ENCODE measurements around the gene PFDN2.
"Not testable (repeated sequence)": the region's sequence is repeated elsewhere in the genome, so short reads cannot be mapped to it uniquely, and the experiment has no call there.

The PFDN2 gene

DNA sequence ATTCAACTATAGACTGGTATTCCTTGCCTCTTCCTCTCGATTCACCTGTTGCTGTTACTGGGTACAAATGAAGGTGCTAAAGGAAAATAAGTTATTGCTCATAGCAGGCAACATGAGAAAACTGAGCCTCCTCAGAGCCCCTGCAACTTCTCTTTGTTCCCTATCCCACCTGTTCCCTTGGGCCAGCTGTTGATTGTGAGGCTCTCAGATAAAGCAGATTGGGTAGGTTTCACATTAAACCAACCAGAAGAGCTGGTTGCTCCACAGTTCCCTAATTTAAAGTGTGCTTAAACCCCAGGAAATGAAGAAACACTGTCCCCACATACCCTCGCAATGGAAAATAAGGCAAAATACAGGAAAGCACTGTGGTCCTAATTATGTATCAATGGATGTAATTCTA lies 9.8 kb upstream of the PFDN2 start:
- no peak overlapping the region for H3K4me3 Mint-ChIP-seq
- H3K36me3 Mint-ChIP-seq (ENCODE audit: low read depth), result peaks cover 56% of the 10 kb centered on the region
- no peaks in the 10 kb centered on the region for H3K27me3 Mint-ChIP-seq
- DNase-seq (no peak), ATAC-seq (no peak)
- H3K4me1 Mint-ChIP-seq, result peaks cover 48% of the 10 kb centered on the region
- no peaks in the 10 kb centered on the region for H3K9me3 Mint-ChIP-seq
- H3K27ac Mint-ChIP-seq, result peak overlapping the region; percentile 34

DNA sequence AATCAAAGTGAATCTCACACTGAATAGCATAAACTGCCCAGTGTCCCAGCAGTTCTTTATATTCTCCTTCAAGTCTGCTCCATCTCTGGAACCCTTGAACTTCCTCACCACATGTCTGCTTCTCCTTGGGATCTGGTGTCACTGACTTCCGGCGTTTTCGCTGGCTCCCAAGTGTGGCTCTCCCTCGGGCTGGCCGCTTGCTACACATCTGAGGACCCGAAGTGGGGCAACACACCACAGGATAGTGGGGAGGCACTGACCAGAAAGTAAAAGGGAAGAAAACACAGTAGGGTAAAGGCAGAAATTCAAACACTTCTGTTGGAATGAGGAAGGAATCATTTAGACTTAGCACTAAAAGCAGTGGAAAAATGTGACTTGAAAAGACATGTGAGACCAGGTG lies 5.1 kb upstream of the PFDN2 start:
- DNase-seq (no peak), ATAC-seq (no peak)
- Mint-ChIP-seq H3K27me3 (no peaks in the 10 kb centered on the region), H3K36me3 (ENCODE audit: low read depth) (peaks cover 56% of the 10 kb centered on the region), H3K4me3 (no peak overlapping the region), H3K9me3 (no peaks in the 10 kb centered on the region), H3K27ac (peak overlapping the region; percentile 83), H3K4me1 (peaks cover 53% of the 10 kb centered on the region)

- Mint-ChIP-seq H3K36me3 (ENCODE audit: low read depth) (peaks cover 53% of the 10 kb centered on the region), H3K4me3 (peak overlapping the region; percentile 37), H3K9me3 (no peaks in the 10 kb centered on the region), H3K27ac (peak overlapping the region; percentile 83), H3K4me1 (peaks cover 48% of the 10 kb centered on the region), H3K27me3 (no peaks in the 10 kb centered on the region)
- DNase-seq, result no peak
- no peak for ATAC-seq
These were observed 4.0 kb upstream of the PFDN2 start for GRCh38 chr1:161121834-161122233.

DNA sequence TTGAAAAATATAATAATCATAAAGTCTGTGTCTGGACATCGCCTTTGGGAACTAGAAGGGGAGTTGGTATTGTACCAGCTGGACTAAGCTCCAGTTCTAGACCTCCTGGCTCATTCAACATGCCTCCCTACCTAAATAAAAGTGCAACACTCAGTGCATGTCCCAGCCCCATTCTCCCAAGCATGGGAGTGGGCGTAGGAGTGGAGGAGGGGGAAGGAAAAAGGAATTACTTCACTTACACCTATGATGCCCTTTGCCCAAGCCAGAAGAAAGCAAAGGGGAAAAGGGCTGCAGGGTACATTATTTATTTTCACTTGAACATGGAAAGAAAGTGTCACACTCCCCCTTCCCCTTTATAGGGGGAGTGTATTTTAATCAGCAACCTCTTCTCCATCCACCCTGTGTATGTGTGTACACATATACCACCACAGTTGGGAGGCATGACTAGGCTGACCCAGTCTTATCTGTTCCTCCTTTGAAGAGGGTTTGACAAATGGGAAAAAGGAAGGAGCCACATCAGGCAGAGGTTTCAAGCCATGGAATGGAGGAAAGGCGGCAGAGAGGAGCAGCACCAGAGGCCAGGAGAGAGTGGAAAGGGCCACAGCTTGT lies 3.3 kb upstream of the PFDN2 start:
- Mint-ChIP-seq H3K4me1 (peaks cover 54% of the 10 kb centered on the region), H3K27me3 (no peaks in the 10 kb centered on the region), H3K9me3 (no peaks in the 10 kb centered on the region), H3K36me3 (ENCODE audit: low read depth) (peaks cover 51% of the 10 kb centered on the region), H3K27ac (peak overlapping the region; percentile 83), H3K4me3 (peak overlapping the region; percentile 37)
- no peak for ATAC-seq
- DNase-seq, result no peak

DNA sequence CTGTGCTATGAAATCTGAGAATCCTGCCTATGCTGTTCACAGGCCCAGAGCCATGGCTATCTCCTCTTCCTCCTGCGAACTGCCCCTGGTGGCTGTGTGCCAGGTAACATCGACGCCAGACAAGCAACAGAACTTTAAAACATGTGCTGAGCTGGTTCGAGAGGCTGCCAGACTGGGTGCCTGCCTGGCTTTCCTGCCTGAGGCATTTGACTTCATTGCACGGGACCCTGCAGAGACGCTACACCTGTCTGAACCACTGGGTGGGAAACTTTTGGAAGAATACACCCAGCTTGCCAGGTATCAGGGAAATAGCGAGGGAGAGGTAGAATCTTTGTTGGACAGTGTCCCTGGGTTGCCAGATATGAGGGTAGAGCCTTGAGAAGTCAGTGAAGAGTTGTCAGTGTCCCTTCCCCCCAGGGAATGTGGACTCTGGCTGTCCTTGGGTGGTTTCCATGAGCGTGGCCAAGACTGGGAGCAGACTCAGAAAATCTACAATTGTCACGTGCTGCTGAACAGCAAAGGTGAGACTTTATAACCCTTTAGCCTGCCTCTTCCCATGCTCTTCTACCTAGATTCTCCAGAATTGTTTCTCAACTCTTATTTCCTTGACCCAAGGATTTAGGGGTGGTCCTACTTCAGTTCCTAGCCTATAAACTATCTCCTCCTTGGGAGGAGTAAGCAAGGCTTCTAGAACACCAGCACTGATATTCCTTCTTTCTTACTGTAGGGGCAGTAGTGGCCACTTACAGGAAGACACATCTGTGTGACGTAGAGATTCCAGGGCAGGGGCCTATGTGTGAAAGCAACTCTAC lies 1.5 kb upstream of the PFDN2 start:
- peak overlapping the region; percentile 80 for H3K27ac Mint-ChIP-seq
- ATAC-seq (peak; percentile 70), DNase-seq (peak; percentile 61)
- peaks cover 70% of the 10 kb centered on the region for H3K4me1 Mint-ChIP-seq
- no peaks in the 10 kb centered on the region for H3K9me3 Mint-ChIP-seq
- peak overlapping the region; percentile 95 for H3K4me3 Mint-ChIP-seq
- no peaks in the 10 kb centered on the region for H3K27me3 Mint-ChIP-seq
- H3K36me3 Mint-ChIP-seq (ENCODE audit: low read depth), result peaks cover 52% of the 10 kb centered on the region

DNA sequence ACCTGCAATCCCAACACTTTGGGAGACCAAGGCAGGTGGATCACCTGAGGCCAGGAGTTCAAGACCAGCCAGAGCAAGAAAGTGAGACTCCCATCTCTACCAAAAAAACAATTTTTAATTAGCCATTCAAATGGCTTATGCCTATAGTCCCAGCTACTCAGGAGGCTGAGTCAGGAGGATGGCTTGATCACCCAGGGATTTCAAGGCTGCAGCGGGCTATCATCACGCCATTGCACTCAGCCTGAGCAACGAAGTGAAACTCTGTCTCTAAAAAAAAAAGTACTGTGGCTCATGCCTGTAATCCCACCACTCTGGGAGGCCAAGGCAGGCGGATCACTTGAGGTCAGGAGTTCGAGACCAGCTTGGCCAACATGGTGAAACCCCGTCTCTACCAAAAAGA lies 1.9 kb downstream of the PFDN2 start:
- peak overlapping the region; percentile 95 for H3K4me3 Mint-ChIP-seq
- ATAC-seq, H3K27me3 Mint-ChIP-seq, H3K9me3 Mint-ChIP-seq, DNase-seq: not testable (repeated sequence)
- H3K4me1 Mint-ChIP-seq, result peaks cover 83% of the 10 kb centered on the region
- peaks cover 46% of the 10 kb centered on the region for H3K36me3 Mint-ChIP-seq (ENCODE audit: low read depth)
- peak overlapping the region; percentile 80 for H3K27ac Mint-ChIP-seq

- Mint-ChIP-seq H3K27ac (peak overlapping the region; percentile 80), H3K4me1 (peaks cover 76% of the 10 kb centered on the region), H3K27me3 (no peaks in the 10 kb centered on the region), H3K9me3 (no peaks in the 10 kb centered on the region), H3K4me3 (peak overlapping the region; percentile 95), H3K36me3 (ENCODE audit: low read depth) (peaks cover 42% of the 10 kb centered on the region)
- ATAC-seq (peak; percentile 82), DNase-seq (peak; percentile 37)
These were observed 2.6 kb downstream of the PFDN2 start for GRCh38 chr1:161115132-161115711.

DNA sequence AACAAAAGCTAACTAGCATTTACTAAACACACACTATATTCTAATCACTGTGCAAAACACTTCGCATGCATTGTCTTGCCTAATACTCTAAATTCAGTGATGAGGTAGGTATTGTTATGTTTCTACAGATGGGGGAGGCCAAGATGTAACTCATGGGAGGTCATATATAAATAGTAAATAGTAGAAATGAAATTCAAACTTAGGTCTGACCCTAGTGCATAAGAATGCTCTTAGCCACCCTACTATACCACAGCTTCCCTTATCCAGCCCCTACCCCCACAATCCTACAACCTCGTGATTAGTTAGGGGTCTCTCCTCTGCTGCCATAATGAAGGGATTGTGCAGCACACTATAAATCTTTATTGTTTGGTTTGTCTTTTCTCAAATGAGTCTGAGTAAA lies 3.3 kb downstream of the PFDN2 start:
- H3K27ac Mint-ChIP-seq, result peak overlapping the region; percentile 48
- ATAC-seq (no peak), DNase-seq (no peak)
- peaks cover 69% of the 10 kb centered on the region for H3K4me1 Mint-ChIP-seq
- H3K27me3 Mint-ChIP-seq, result no peaks in the 10 kb centered on the region
- H3K4me3 Mint-ChIP-seq, result peak overlapping the region; percentile 1
- H3K9me3 Mint-ChIP-seq, result no peaks in the 10 kb centered on the region
- peaks cover 37% of the 10 kb centered on the region for H3K36me3 Mint-ChIP-seq (ENCODE audit: low read depth)

GRCh38 chr1:161113915-161114314 lies 3.9 kb downstream of the PFDN2 start:
- DNase-seq, result no peak
- Mint-ChIP-seq H3K4me3 (peak overlapping the region; percentile 1), H3K36me3 (ENCODE audit: low read depth) (peaks cover 39% of the 10 kb centered on the region), H3K27ac (peak overlapping the region; percentile 48), H3K4me1 (peaks cover 63% of the 10 kb centered on the region), H3K9me3 (no peaks in the 10 kb centered on the region), H3K27me3 (no peaks in the 10 kb centered on the region)
- ATAC-seq, result no peak

GRCh38 chr1:161111527-161111926 lies 6.3 kb downstream of the PFDN2 start:
- Mint-ChIP-seq H3K9me3 (no peaks in the 10 kb centered on the region), H3K27ac (no peak overlapping the region), H3K36me3 (ENCODE audit: low read depth) (peaks cover 39% of the 10 kb centered on the region), H3K4me3 (no peak overlapping the region), H3K4me1 (peaks cover 52% of the 10 kb centered on the region), H3K27me3 (no peaks in the 10 kb centered on the region)
- no peak for ATAC-seq
- DNase-seq, result no peak

DNA sequence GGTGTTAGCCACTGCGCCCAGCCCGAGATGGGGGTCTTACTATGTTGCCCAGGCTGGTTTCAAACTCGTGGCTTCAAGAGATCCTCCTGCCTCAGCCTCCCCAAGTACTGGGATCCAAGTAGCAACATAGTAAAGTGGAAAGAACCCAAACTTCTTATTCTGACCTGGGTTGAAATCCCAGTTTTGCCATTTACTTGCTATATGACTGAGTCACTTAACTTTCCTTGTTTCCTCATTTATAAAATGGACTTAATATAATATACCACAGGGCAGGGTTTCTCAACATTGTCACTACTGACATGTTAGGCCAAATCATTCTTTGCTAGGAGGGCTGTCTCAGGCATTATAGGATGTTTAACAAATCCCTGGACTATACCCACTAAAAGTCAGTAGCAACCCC lies 6.7 kb downstream of the PFDN2 start:
- Mint-ChIP-seq H3K27me3 (no peaks in the 10 kb centered on the region), H3K36me3 (ENCODE audit: low read depth) (peaks cover 39% of the 10 kb centered on the region), H3K4me1 (peaks cover 51% of the 10 kb centered on the region), H3K4me3 (no peak overlapping the region), H3K27ac (no peak overlapping the region), H3K9me3 (no peaks in the 10 kb centered on the region)
- ATAC-seq (no peak), DNase-seq (no peak)

- no peaks in the 10 kb centered on the region for H3K27me3 Mint-ChIP-seq
- no peaks in the 10 kb centered on the region for H3K9me3 Mint-ChIP-seq
- no peak overlapping the region for H3K27ac Mint-ChIP-seq
- ATAC-seq (no peak), DNase-seq (no peak)
- no peak overlapping the region for H3K4me3 Mint-ChIP-seq
- H3K4me1 Mint-ChIP-seq, result peaks cover 24% of the 10 kb centered on the region
- peaks cover 26% of the 10 kb centered on the region for H3K36me3 Mint-ChIP-seq (ENCODE audit: low read depth)
These were observed 11.4 kb downstream of the PFDN2 start for GRCh38 chr1:161106431-161106830.

- peaks cover 60% of the 10 kb centered on the region for H3K4me1 Mint-ChIP-seq
- H3K4me3 Mint-ChIP-seq, result no peak overlapping the region
- no peaks in the 10 kb centered on the region for H3K9me3 Mint-ChIP-seq
- H3K36me3 Mint-ChIP-seq (ENCODE audit: low read depth), result peaks cover 19% of the 10 kb centered on the region
- no peak for ATAC-seq
- no peak for DNase-seq
- H3K27ac Mint-ChIP-seq, result no peak overlapping the region
- no peaks in the 10 kb centered on the region for H3K27me3 Mint-ChIP-seq
These were observed 17.3 kb downstream of the PFDN2 start for GRCh38 chr1:161100556-161100955.

- H3K27ac Mint-ChIP-seq, result peak overlapping the region; percentile 5
- DNase-seq, result no peak
- no peaks in the 10 kb centered on the region for H3K9me3 Mint-ChIP-seq
- H3K4me1 Mint-ChIP-seq, result peaks cover 58% of the 10 kb centered on the region
- no peak for ATAC-seq
- peaks cover 16% of the 10 kb centered on the region for H3K36me3 Mint-ChIP-seq (ENCODE audit: low read depth)
- peak overlapping the region; percentile 55 for H3K4me3 Mint-ChIP-seq
- no peaks in the 10 kb centered on the region for H3K27me3 Mint-ChIP-seq
These were observed 18.6 kb downstream of the PFDN2 start for GRCh38 chr1:161099090-161099802.

All from activated naive CD8-positive, alpha-beta T cell treated with anti-CD3 and anti-CD28 coated beads, Interleukin-2, amount 50 U/mL, for 24 hours (primary cell).